H1 (cell line): ENCODE results near the gene PTPRD. TPM values are rescaled to one million over a fixed set of nuclear protein-coding genes. Genes with fewer than 3 reads are reported as not detected.

Experiments
- CTCF ChIA-PET: fragments of 300-600 bp; sonication (Branson Sonifier 250); formaldehyde crosslinking; loops from one replicate; lab custom pipeline; 2021; ENCODE audit not compliant: partially characterized antibody; lab: Charles Lee
- POLR2A ChIA-PET: fragments of 300-600 bp; sonication (Branson Sonifier 250); formaldehyde crosslinking; loops from one replicate; lab custom pipeline; 2021; ENCODE audit warnings: inconsistent platforms; ENCODE audit not compliant: partially characterized antibody; lab: Charles Lee
- DNase-seq, 2 experiments: peaks; one replicate each; pipeline versions ENCODE4 v3.0.0 to v3.0.0-alpha.2; 2010 to 2022; ENCODE audit warnings: low spot score in 2 of 2, low read depth in 1 of 2, mixed read lengths in 1 of 2
- FAIRE-seq: peaks from 2 replicates; lab custom pipeline; 2011; peaks lifted over from hg19 to GRCh38; lab: Jason Lieb, UNC
- H2AFZ ChIP-seq: 2 replicates; pipeline ENCODE4 v1.8.1; 2012; ENCODE audit warnings: low read length, inconsistent platforms
- H2AK5ac ChIP-seq: 2 replicates; pipeline ENCODE4 v1.6.1; 2013; ENCODE audit warnings: low read depth, low read length
- H2BK120ac ChIP-seq: replicated peaks from 2 replicates; pipeline ENCODE3; 2013; ENCODE audit warnings: low read depth, low read length, inconsistent platforms
- H2BK12ac ChIP-seq: 2 replicates; pipeline ENCODE4 v1.6.1; 2013; ENCODE audit warnings: low read depth, low read length
- H2BK15ac ChIP-seq: 2 replicates; pipeline ENCODE4 v1.6.1; 2013; ENCODE audit warnings: low read length
- H2BK20ac ChIP-seq: 2 replicates; pipeline ENCODE4 v1.6.1; 2013; ENCODE audit warnings: low read length
- H2BK5ac ChIP-seq: 2 replicates; pipeline ENCODE4 v1.6.1; 2013; ENCODE audit warnings: low read depth, low read length
- H3K14ac ChIP-seq: 2 replicates; pipeline ENCODE4 v1.6.1; 2013; ENCODE audit warnings: inconsistent platforms; ENCODE audit not compliant: insufficient read length
- H3K18ac ChIP-seq: 2 replicates; pipeline ENCODE4 v1.6.1; 2013; ENCODE audit warnings: low read length; ENCODE audit errors: extremely low read depth
- H3K23ac ChIP-seq: 2 replicates; pipeline ENCODE4 v1.6.1; 2013; ENCODE audit warnings: inconsistent platforms; ENCODE audit not compliant: insufficient read length
- H3K23me2 ChIP-seq: 2 replicates; pipeline ENCODE4 v1.6.1; 2013; ENCODE audit warnings: low read depth, low read length
- H3K27ac ChIP-seq: 2 replicates; pipeline ENCODE4 v1.6.1; 2011; ENCODE audit warnings: low read depth, low read length, inconsistent platforms
- H3K27me3 ChIP-seq, 4 experiments: replicated peaks in 1 of 4; 1 replicate in 1 of 4; 2 replicates in 3 of 4; pipeline versions ENCODE4 v1.6.1 to v1.8.1; 2011 to 2013; ENCODE audit warnings: low read length in 3 of 4, mild to moderate bottlenecking in 3 of 4, inconsistent platforms in 2 of 4, mixed read lengths in 2 of 4, moderate library complexity in 1 of 4; ENCODE audit not compliant: control insufficient read depth in 3 of 4, insufficient read depth in 3 of 4; ENCODE audit errors: extremely low read depth in 1 of 4
- H3K36me3 ChIP-seq, 4 experiments: 2 replicates each; pipeline versions ENCODE4 v1.6.1 to v1.8.1; 2011 to 2013; ENCODE audit warnings: mild to moderate bottlenecking in 4 of 4, low read length in 3 of 4, moderate library complexity in 2 of 4, control low read depth in 1 of 4, inconsistent platforms in 1 of 4; ENCODE audit not compliant: insufficient read depth in 4 of 4, control insufficient read depth in 2 of 4
- H3K4ac ChIP-seq: replicated peaks from 2 replicates; pipeline ENCODE3; 2013; ENCODE audit warnings: low read length, low read depth, mixed read lengths, inconsistent platforms; ENCODE audit not compliant: insufficient read length
- H3K4me1 ChIP-seq, 4 experiments: replicated peaks in 1 of 4; 1 replicate in 1 of 4; 2 replicates in 3 of 4; pipeline versions ENCODE4 v1.6.1 to v1.8.1; 2011 to 2013; ENCODE audit warnings: low read length in 3 of 4, inconsistent platforms in 2 of 4, mixed read lengths in 1 of 4; ENCODE audit not compliant: insufficient read depth in 4 of 4, control insufficient read depth in 3 of 4
- H3K4me2 ChIP-seq, 2 experiments: 2 replicates each; pipeline versions ENCODE4 v1.6.1 to v1.8.1; 2011 to 2013; ENCODE audit warnings: low read depth in 2 of 2, low read length in 2 of 2, control low read depth in 1 of 2, inconsistent platforms in 1 of 2, mild to moderate bottlenecking in 1 of 2; ENCODE audit not compliant: insufficient read depth in 1 of 2
- H3K4me3 ChIP-seq, 4 experiments: fragments of 200-600, 300-600 bp in 1 of 4; sonication (generic), shearing (Covaris generic), sonication (Bioruptor Twin) in 1 of 4; 2 replicates each; pipeline versions ENCODE4 v1.5.1 to v1.8.1; 2011 to 2016; ENCODE audit warnings: low read length in 4 of 4, low read depth in 3 of 4, control low read depth in 2 of 4, inconsistent platforms in 2 of 4, mild to moderate bottlenecking in 2 of 4, mixed read lengths in 1 of 4, moderate library complexity in 1 of 4; ENCODE audit not compliant: insufficient read depth in 2 of 4; ENCODE audit errors: extremely low read depth in 1 of 4
- H3K56ac ChIP-seq: replicated peaks from 2 replicates; pipeline ENCODE3; 2013; ENCODE audit warnings: low read depth, mild to moderate bottlenecking, mixed read lengths, low read length, inconsistent platforms; ENCODE audit not compliant: insufficient read length
- H3K79me1 ChIP-seq: 2 replicates; pipeline ENCODE4 v1.6.1; 2013; ENCODE audit warnings: low read depth, low read length, control low read depth
- H3K79me2 ChIP-seq, 2 experiments: 2 replicates each; pipeline versions ENCODE4 v1.6.1 to v1.8.1; 2012 to 2013; ENCODE audit warnings: low read length in 2 of 2, mild to moderate bottlenecking in 2 of 2, inconsistent platforms in 1 of 2; ENCODE audit not compliant: insufficient read depth in 2 of 2, control insufficient read depth in 1 of 2
- H3K9ac ChIP-seq, 4 experiments: replicated peaks in 1 of 4; 1 replicate in 1 of 4; 2 replicates in 3 of 4; pipeline versions ENCODE4 v1.6.1 to v1.8.1; 2011 to 2013; ENCODE audit warnings: low read depth in 3 of 4, low read length in 3 of 4, control low read depth in 2 of 4, mild to moderate bottlenecking in 2 of 4, moderate library complexity in 2 of 4, inconsistent platforms in 1 of 4; ENCODE audit errors: extremely low read depth in 1 of 4
- H3K9me3 ChIP-seq, 2 experiments: 2 replicates each; pipeline versions ENCODE4 v1.6.1 to v1.8.1; 2012 to 2013; ENCODE audit warnings: mild to moderate bottlenecking in 2 of 2, moderate library complexity in 2 of 2, control low read depth in 1 of 2, inconsistent platforms in 1 of 2, low read depth in 1 of 2, low read length in 1 of 2, mixed read lengths in 1 of 2; ENCODE audit not compliant: insufficient read depth in 2 of 2
- H4K20me1 ChIP-seq, 2 experiments: replicated peaks in 1 of 2; 2 replicates each; pipeline versions ENCODE3 to v1.8.1; 2011 to 2013; ENCODE audit warnings: inconsistent platforms in 2 of 2, low read length in 2 of 2, mild to moderate bottlenecking in 1 of 2; ENCODE audit not compliant: insufficient read depth in 2 of 2, control insufficient read depth in 1 of 2
- H4K5ac ChIP-seq: 2 replicates; pipeline ENCODE4 v1.6.1; 2013; ENCODE audit warnings: low read length, low read depth, mixed read lengths, inconsistent platforms; ENCODE audit not compliant: insufficient read length
- H4K8ac ChIP-seq: 2 replicates; pipeline ENCODE4 v1.8.0; 2013; ENCODE audit warnings: mild to moderate bottlenecking, moderate library complexity, low read length, inconsistent platforms; ENCODE audit not compliant: insufficient read depth; ENCODE audit errors: extremely low read depth
- H4K91ac ChIP-seq: replicated peaks from 2 replicates; pipeline ENCODE3; 2013; ENCODE audit warnings: low read length, mixed read lengths, inconsistent platforms; ENCODE audit not compliant: insufficient read length
- CHD2 ChIP-seq: IDR thresholded peaks from 2 replicates; pipeline ENCODE4 v1.6.1; 2012; ENCODE audit warnings: low read length, improper control_type of control experiment
- POLR2AphosphoS5 ChIP-seq: IDR thresholded peaks from 2 replicates; pipeline ENCODE4 v1.6.1; 2011; ENCODE audit warnings: low read depth, low read length
- POU5F1 ChIP-seq: IDR thresholded peaks from 2 replicates; pipeline ENCODE4 v1.6.1; 2011; ENCODE audit warnings: low read depth, mild to moderate bottlenecking, low read length, moderate library complexity
- RFX5 ChIP-seq: IDR thresholded peaks from 2 replicates; pipeline ENCODE4 v1.6.1; 2011; ENCODE audit warnings: low read depth, low read length, improper control_type of control experiment, borderline replicate concordance
- RXRA ChIP-seq: IDR thresholded peaks from 2 replicates; pipeline ENCODE4 v1.6.1; 2011; ENCODE audit warnings: low read depth, mild to moderate bottlenecking, low read length, moderate library complexity; ENCODE audit not compliant: insufficient read depth
- WGBS, 2 experiments: shearing (Covaris generic) in 1 of 2; methylation state at CpG; one replicate each; pipeline versions ENCODE4 v1.1.6 to v1.1.7; 2013 to 2015; ENCODE audit warnings: low lambda C conversion rate in 2 of 2, mixed read lengths in 2 of 2, inconsistent platforms in 1 of 2, low coverage in 1 of 2, missing lambda C conversion rate in 1 of 2; ENCODE audit not compliant: insufficient replicate concordance in 2 of 2, insufficient coverage in 1 of 2, insufficient read length in 1 of 2; ENCODE audit errors: extremely low coverage in 1 of 2, missing lambda C conversion rate in 1 of 2; 5-methylcytosine and 5-hydroxymethylcytosine counted together
- polyA plus RNA-seq, 7 experiments: library from polyadenylated mRNA; depleted of rRNA in 3 of 7; stranded (reverse) in 5 of 7; unstranded in 2 of 7; fragments of >200 nt in 5 of 7; fragments of 200-250 nt in 2 of 7; gene quantifications; 1 replicate in 5 of 7; 2 replicates in 1 of 7; 4 replicates in 1 of 7; pipeline versions ENCODE4 v1.2.1 to v1.2.3, GENCODE V29; 2011 to 2013; ENCODE audit warnings: missing spikeins in 2 of 7, mixed read lengths in 2 of 7
- total RNA-seq: library from RNA; stranded (reverse); fragmentation: NEBNext Ultra II Directional; extraction: Animal tissue kit (Norgen Biotek cat#: 25700); gene quantifications from 2 replicates; pipeline ENCODE4 v1.2.1, GENCODE V29; 2021
- TF ChIP-seq, protein P1 (sequence below): IDR thresholded peaks from 2 replicates; pipeline ENCODE4 v1.6.1; 2011; ENCODE audit warnings: low read depth, mild to moderate bottlenecking, low read length; ENCODE audit not compliant: insufficient read depth
- TF ChIP-seq, protein P2 (sequence below): IDR thresholded peaks from 2 replicates; pipeline ENCODE4 v1.6.1; 2011; ENCODE audit warnings: low read length, improper control_type of control experiment
- TF ChIP-seq, protein P3 (sequence below): IDR thresholded peaks from 2 replicates; pipeline ENCODE4 v1.6.1; 2012; ENCODE audit warnings: low read length, inconsistent platforms

PTPRD gene
- total and polyA plus RNA-seq, 2 of the 8 experiments (the other 6 are each of a cell fraction or from before 2014, with no cell fraction given): 17.2 to 77.0 TPM

DNA sequence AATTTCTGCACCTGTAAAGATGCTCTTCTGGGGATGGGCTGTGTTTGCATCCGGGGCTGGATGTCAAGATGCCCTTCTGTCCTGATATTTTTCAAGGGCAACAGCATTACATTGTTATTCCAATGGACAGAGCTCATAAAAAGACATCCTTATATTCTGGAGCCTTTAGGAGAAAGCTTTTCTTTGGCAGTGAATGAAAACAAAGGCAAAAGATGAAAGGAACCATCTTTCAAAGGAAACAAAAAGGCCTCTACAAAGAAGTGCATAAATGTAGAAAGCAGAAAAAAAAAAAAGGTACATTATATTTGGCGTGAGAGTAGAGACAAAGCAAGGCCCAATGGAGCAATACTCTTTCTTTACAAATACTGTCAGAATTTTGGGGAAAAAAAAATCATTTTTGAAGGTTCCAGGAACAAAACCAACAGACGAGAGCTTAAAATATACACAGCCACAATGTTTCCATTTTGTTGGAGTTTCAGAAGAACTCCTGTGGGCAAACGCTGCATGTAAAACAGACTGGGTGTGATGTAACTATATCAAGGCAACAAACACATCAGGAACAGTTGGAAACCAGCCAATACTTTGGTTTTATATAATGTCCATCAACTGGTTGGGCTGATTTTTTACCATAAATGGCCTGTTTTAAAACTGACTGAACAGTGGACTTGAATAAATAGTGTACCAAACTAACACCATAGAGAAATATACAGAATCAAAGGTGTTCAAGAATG, 1927.7 kb downstream of the PTPRD start:
- Histone ChIP-seq H3K23me2 (no peaks in the 10 kb centered on the region), H3K36me3 (peaks cover 0 to 4% (median 0%) of the 10 kb centered on the region in 4 experiments; a peak in 1 of 8 replicates), H2BK15ac (no peak overlapping the region), H2BK120ac (no peak overlapping the region), H2AK5ac (no peak overlapping the region), H2BK12ac (no peak overlapping the region), H3K4ac (no peak overlapping the region), H3K18ac (no peak overlapping the region), H3K56ac (no peak overlapping the region), H3K27ac (no peak overlapping the region), H4K5ac (no peak overlapping the region), H3K27me3 (no peaks in the 10 kb centered on the region), H4K91ac (no peak overlapping the region), H2BK20ac (no peak overlapping the region), H3K23ac (no peak overlapping the region), H2BK5ac (no peak overlapping the region), H2AFZ (no peak overlapping the region), H3K79me2 (no peaks in the 10 kb centered on the region), H3K9me3 (no peaks in the 10 kb centered on the region; a peak in 1 of 4 replicates), H3K4me1 (peaks cover 1 to 7% (median 6%) of the 10 kb centered on the region in 4 experiments; a peak in 5 of 7 replicates), H4K8ac (no peak overlapping the region), H3K79me1 (no peaks in the 10 kb centered on the region), H4K20me1 (no peaks in the 10 kb centered on the region), H3K4me2 (no peak overlapping the region), H3K4me3 (no peak overlapping the region), H3K14ac (no peak overlapping the region), H3K9ac (no peak overlapping the region)
- FAIRE-seq: no peak
- ChIA-PET POLR2A (interaction anchor here (1.1 kb wide), 1 partner anchor 8 kb away, joined by 3 read pairs; no protein-coding TSS in a partner anchor), CTCF (interaction anchor here (0.6 to 0.7 kb wide), 2 partner anchors 44 to 53 kb away, joined by 3 to 4 read pairs; no protein-coding TSS in a partner anchor)
- DNase-seq: no peak
- WGBS, 2 experiments: 73% methylated on average over 4 of the region's 4 CpGs; no CpG with 5 or more reads in 1 of the 2 experiments
- TF ChIP-seq POLR2AphosphoS5 (no peak), RXRA (no peak), RFX5 (no peak), CHD2 (no peak), POU5F1 (no peak)
- TF ChIP-seq, protein P1, sequence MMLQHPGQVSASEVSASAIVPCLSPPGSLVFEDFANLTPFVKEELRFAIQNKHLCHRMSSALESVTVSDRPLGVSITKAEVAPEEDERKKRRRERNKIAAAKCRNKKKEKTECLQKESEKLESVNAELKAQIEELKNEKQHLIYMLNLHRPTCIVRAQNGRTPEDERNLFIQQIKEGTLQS: no peak
- TF ChIP-seq, protein P2, sequence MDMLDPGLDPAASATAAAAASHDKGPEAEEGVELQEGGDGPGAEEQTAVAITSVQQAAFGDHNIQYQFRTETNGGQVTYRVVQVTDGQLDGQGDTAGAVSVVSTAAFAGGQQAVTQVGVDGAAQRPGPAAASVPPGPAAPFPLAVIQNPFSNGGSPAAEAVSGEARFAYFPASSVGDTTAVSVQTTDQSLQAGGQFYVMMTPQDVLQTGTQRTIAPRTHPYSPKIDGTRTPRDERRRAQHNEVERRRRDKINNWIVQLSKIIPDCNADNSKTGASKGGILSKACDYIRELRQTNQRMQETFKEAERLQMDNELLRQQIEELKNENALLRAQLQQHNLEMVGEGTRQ: no peak
- TF ChIP-seq, protein P3, sequence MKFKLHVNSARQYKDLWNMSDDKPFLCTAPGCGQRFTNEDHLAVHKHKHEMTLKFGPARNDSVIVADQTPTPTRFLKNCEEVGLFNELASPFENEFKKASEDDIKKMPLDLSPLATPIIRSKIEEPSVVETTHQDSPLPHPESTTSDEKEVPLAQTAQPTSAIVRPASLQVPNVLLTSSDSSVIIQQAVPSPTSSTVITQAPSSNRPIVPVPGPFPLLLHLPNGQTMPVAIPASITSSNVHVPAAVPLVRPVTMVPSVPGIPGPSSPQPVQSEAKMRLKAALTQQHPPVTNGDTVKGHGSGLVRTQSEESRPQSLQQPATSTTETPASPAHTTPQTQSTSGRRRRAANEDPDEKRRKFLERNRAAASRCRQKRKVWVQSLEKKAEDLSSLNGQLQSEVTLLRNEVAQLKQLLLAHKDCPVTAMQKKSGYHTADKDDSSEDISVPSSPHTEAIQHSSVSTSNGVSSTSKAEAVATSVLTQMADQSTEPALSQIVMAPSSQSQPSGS: no peak
